ENCODE measurements around the gene PDE3B.

GRCh38 chr11:14636119-14636518 lies 7.5 kb upstream of the PDE3B start:
- TF ChIP-seq POLR2A (IDR thresholded peaks at IDR 0.05): no peak
- TF ChIP-seq CTCF (IDR thresholded peaks at IDR 0.05): no peak
